MM.1S (cell line): ENCODE data around the gene PAPPA.

ENCODE experiments used
- DNase-seq: peaks from one replicate; pipeline ENCODE4 v3.0.0-alpha.2; 2015
- H2AFZ ChIP-seq: fragments of 300-600 bp; sonication (generic); 2 replicates; pipeline ENCODE4 v1.6.0; 2016; ENCODE audit warnings: antibody characterized with exemption, low read length
- H3F3A ChIP-seq: fragments of 300-600 bp; sonication (generic); 2 replicates; pipeline ENCODE4 v1.6.1; 2016; ENCODE audit warnings: mild to moderate bottlenecking, antibody characterized with exemption, low read length, moderate library complexity, mixed read lengths; ENCODE audit not compliant: insufficient read depth
- H3K27ac ChIP-seq: fragments of 300-600 bp; sonication (generic); 2 replicates; pipeline ENCODE4 v1.5.1; 2016; ENCODE audit warnings: mild to moderate bottlenecking, low read length
- H3K27me3 ChIP-seq: fragments of 300-600 bp; sonication (generic); replicated peaks from 2 replicates; pipeline ENCODE4 v1.6.0; 2016; ENCODE audit warnings: low read length; ENCODE audit not compliant: insufficient read depth
- H3K36me3 ChIP-seq: fragments of 300-600 bp; sonication (generic); replicated peaks from 2 replicates; pipeline ENCODE4 v1.6.1; 2016; ENCODE audit warnings: mild to moderate bottlenecking, low read length, mixed read lengths; ENCODE audit not compliant: insufficient read depth
- H3K4me1 ChIP-seq: fragments of 300-600 bp; sonication (generic); 2 replicates; pipeline ENCODE4 v1.6.1; 2016; ENCODE audit warnings: low read length, mixed read lengths
- H3K4me2 ChIP-seq: fragments of 300-600 bp; sonication (generic); 2 replicates; pipeline ENCODE4 v1.6.0; 2016; ENCODE audit warnings: low read depth, low read length
- H3K4me3 ChIP-seq: fragments of 300-600 bp; sonication (generic); 2 replicates; pipeline ENCODE4 v1.5.1; 2016; ENCODE audit warnings: low read length, mixed read lengths
- H3K79me2 ChIP-seq: fragments of 300-600 bp; sonication (generic); 2 replicates; pipeline ENCODE4 v1.6.1; 2016; ENCODE audit warnings: mixed run types, low read length, mixed read lengths
- H3K9ac ChIP-seq: fragments of 300-600 bp; sonication (generic); 2 replicates; pipeline ENCODE4 v1.6.1; 2016; ENCODE audit warnings: low read length, mixed read lengths
- H3K9me2 ChIP-seq: fragments of 300-600 bp; sonication (generic); replicated peaks from 2 replicates; pipeline ENCODE4 v1.6.1; 2016; ENCODE audit warnings: mild to moderate bottlenecking, low read length, mixed read lengths; ENCODE audit not compliant: insufficient read depth
- H3K9me3 ChIP-seq: fragments of 300-600 bp; sonication (generic); replicated peaks from 2 replicates; pipeline ENCODE4 v1.6.1; 2016; ENCODE audit warnings: mild to moderate bottlenecking, low read length, mixed read lengths; ENCODE audit not compliant: insufficient read depth
- H4K20me1 ChIP-seq: fragments of 300-600 bp; sonication (generic); 2 replicates; pipeline ENCODE4 v1.6.1; 2016; ENCODE audit warnings: mild to moderate bottlenecking, low read length, moderate library complexity, mixed read lengths; ENCODE audit not compliant: insufficient read depth
- EZH2 ChIP-seq: fragments of 300-600 bp; sonication (generic); optimal IDR thresholded peaks from 2 replicates; pipeline ENCODE3; 2017; ENCODE audit warnings: low read depth, mild to moderate bottlenecking, antibody characterized with exemption, low read length, mixed read lengths
- EZH2phosphoT487 ChIP-seq: fragments of 300-600 bp; sonication (generic); IDR thresholded peaks from 2 replicates; pipeline ENCODE4 v1.6.1; 2018; ENCODE audit warnings: antibody characterized with exemption, low read length
- TF ChIP-seq, protein P1 (sequence below): fragments of 300-600 bp; sonication (generic); IDR thresholded peaks from 2 replicates; pipeline ENCODE4 v1.5.1; 2016; ENCODE audit warnings: antibody characterized with exemption, low read length, mixed read lengths

Gene PAPPA

GRCh38 chr9:116218399-116218798 lies 64.8 kb downstream of the PAPPA start:
- Histone ChIP-seq H2AFZ (no peak overlapping the region), H3K4me1 (no peaks in the 10 kb centered on the region), H3K4me3 (no peak overlapping the region), H3K27me3 (no peaks in the 10 kb centered on the region), H3K36me3 (no peaks in the 10 kb centered on the region), H3K9ac (no peak overlapping the region), H3K9me2 (no peaks in the 10 kb centered on the region), H3K4me2 (no peak overlapping the region), H4K20me1 (no peaks in the 10 kb centered on the region), H3K79me2 (no peaks in the 10 kb centered on the region), H3K9me3 (no peaks in the 10 kb centered on the region), H3K27ac (no peak overlapping the region), H3F3A (no peaks in the 10 kb centered on the region)
- no peak for TF ChIP-seq EZH2
- TF ChIP-seq, protein P1, sequence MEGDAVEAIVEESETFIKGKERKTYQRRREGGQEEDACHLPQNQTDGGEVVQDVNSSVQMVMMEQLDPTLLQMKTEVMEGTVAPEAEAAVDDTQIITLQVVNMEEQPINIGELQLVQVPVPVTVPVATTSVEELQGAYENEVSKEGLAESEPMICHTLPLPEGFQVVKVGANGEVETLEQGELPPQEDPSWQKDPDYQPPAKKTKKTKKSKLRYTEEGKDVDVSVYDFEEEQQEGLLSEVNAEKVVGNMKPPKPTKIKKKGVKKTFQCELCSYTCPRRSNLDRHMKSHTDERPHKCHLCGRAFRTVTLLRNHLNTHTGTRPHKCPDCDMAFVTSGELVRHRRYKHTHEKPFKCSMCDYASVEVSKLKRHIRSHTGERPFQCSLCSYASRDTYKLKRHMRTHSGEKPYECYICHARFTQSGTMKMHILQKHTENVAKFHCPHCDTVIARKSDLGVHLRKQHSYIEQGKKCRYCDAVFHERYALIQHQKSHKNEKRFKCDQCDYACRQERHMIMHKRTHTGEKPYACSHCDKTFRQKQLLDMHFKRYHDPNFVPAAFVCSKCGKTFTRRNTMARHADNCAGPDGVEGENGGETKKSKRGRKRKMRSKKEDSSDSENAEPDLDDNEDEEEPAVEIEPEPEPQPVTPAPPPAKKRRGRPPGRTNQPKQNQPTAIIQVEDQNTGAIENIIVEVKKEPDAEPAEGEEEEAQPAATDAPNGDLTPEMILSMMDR, result no peak
- TF ChIP-seq EZH2phosphoT487, result no peak
- no peak for DNase-seq

DNA sequence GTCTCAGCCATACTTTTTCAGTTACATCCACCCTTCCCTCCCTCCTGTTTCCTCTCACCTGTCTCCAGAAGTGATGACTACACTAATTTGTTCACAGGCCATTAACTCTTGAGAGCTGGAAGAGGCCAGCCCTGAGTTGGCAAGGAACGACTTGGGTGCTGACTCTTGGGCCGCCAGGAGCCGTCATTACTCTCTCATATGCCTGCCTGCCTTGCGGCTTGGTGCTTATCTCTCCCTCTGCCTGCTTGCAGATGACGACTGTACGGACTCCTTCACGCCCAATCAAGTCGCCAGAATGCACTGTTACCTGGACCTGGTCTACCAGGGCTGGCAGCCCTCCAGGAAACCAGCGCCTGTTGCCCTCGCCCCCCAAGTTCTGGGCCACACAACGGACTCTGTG lies 66.1 kb downstream of the PAPPA start:
- no peaks in the 10 kb centered on the region for H3K79me2 ChIP-seq
- DNase-seq, result no peak

DNA sequence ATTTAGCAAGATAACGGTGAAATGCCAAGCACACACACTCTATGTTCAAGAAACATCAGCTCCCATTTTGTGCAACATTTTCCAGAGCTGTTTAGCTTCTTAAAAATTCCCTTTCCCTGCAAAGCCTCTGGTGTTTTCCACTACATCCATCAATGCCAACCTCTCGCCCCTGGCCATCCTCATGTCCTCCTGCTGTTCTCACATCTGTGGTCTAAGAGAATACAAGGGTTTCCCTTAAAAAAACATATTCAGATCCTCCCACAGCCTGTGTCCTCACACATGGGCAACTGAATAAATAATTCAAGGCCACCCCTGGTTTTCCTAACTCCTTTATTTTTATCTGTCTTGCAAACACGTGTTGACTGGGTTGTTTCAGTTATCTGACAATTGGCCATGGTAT lies 70.3 kb downstream of the PAPPA start:
- Histone ChIP-seq H3F3A (no peaks in the 10 kb centered on the region), H3K79me2 (no peaks in the 10 kb centered on the region), H3K27me3 (no peaks in the 10 kb centered on the region), H4K20me1 (no peaks in the 10 kb centered on the region), H3K9ac (no peak overlapping the region), H3K36me3 (no peaks in the 10 kb centered on the region), H3K4me3 (no peak overlapping the region), H3K9me2 (no peaks in the 10 kb centered on the region), H3K9me3 (no peaks in the 10 kb centered on the region), H3K27ac (no peak overlapping the region), H3K4me1 (no peaks in the 10 kb centered on the region), H2AFZ (no peak overlapping the region), H3K4me2 (no peak overlapping the region)
- DNase-seq, result no peak
- TF ChIP-seq, protein P1, result no peak
- TF ChIP-seq EZH2, result no peak
- no peak for TF ChIP-seq EZH2phosphoT487

More for the DNA sequence above, 66.1 kb downstream of the PAPPA start:
- no peaks in the 10 kb centered on the region for H3K9me2 ChIP-seq
- H3K9me3 ChIP-seq, result no peaks in the 10 kb centered on the region
- no peak overlapping the region for H2AFZ ChIP-seq
- H3K9ac ChIP-seq, result no peak overlapping the region
- no peaks in the 10 kb centered on the region for H3F3A ChIP-seq
- no peaks in the 10 kb centered on the region for H3K27me3 ChIP-seq
- no peak overlapping the region for H3K4me3 ChIP-seq
- H3K27ac ChIP-seq, result no peak overlapping the region
- H3K36me3 ChIP-seq, result no peaks in the 10 kb centered on the region
- TF ChIP-seq EZH2phosphoT487, result no peak
- TF ChIP-seq, protein P1, result no peak
- TF ChIP-seq EZH2, result no peak
- H3K4me1 ChIP-seq, result no peaks in the 10 kb centered on the region
- H3K4me2 ChIP-seq, result no peak overlapping the region
- no peaks in the 10 kb centered on the region for H4K20me1 ChIP-seq
